Tibial nerve (tissue), 4 donors: ENCODE results near the gene DRD3.

Experiments used
- CTCF ChIP-seq, 5 experiments: fragments of 200-600 bp in 3 of 5; fragments of 450-650 bp in 2 of 5; sonication (generic) in 3 of 5; IDR thresholded peaks; one replicate each; pipeline ENCODE4 v1.5.1; 2016 to 2019; ENCODE audit warnings: antibody characterized with exemption in 5 of 5, mild to moderate bottlenecking in 3 of 5, moderate library complexity in 2 of 5
- EP300 ChIP-seq, 2 donors: sonication (generic); formaldehyde crosslinking; IDR thresholded peaks; one replicate each; pipeline ENCODE4 v1.6.1; 2017; ENCODE audit warnings: antibody characterized with exemption in 2 of 2, mild to moderate bottlenecking in 1 of 2
- POLR2A ChIP-seq, 2 donors: fragments of 450-650 bp; IDR thresholded peaks; one replicate each; pipeline ENCODE4 v1.6.1; 2017; ENCODE audit warnings: antibody characterized with exemption in 2 of 2, mild to moderate bottlenecking in 2 of 2, moderate library complexity in 2 of 2

GRCh38 chr3:114110439-114110838 lies 68.4 kb downstream of the DRD3 start:
- TF ChIP-seq CTCF (IDR thresholded peaks at IDR 0.05) (no peak), POLR2A (IDR thresholded peaks at IDR 0.05) (no peak), EP300 (IDR thresholded peaks at IDR 0.05) (no peak)
